K562 (cell line): ENCODE data around the gene SF3B4. TPM values are rescaled to one million over a fixed set of nuclear protein-coding genes. Genes with fewer than 3 reads are reported as not detected.
A peak's percentile ranks its signal among the peaks of the same experiment; 100 is the strongest.

ENCODE experiments used
- AFF1 ChIP-seq, 2 experiments: fragments of 450-650 bp; IDR thresholded peaks; 2 replicates each; pipeline ENCODE4 v1.6.1; 2018; ENCODE audit warnings: mild to moderate bottlenecking in 2 of 2, low read depth in 1 of 2; ENCODE audit not compliant: partially characterized antibody in 2 of 2
- BDP1 ChIP-seq: IDR thresholded peaks from 3 replicates; pipeline ENCODE4 v1.6.1; 2011; ENCODE audit not compliant: insufficient read length, insufficient read depth
- CHD2 ChIP-seq: IDR thresholded peaks from 2 replicates; pipeline ENCODE4 v1.6.1; 2011; ENCODE audit warnings: low read depth, low read length
- FOXP4 ChIP-seq: sonication (generic); formaldehyde crosslinking; IDR thresholded peaks from 2 replicates; pipeline ENCODE4 v1.8.0; 2022; ENCODE audit warnings: mild to moderate bottlenecking, missing genetic modification reagents, borderline replicate concordance
- MEF2A ChIP-seq: IDR thresholded peaks from 2 replicates; pipeline ENCODE4 v1.6.1; 2011; ENCODE audit warnings: low read depth, mild to moderate bottlenecking, low read length, moderate library complexity; ENCODE audit not compliant: control insufficient read depth
- NCOR1 ChIP-seq: fragments of 450-650 bp; IDR thresholded peaks from 2 replicates; pipeline ENCODE4 v1.6.1; 2016; ENCODE audit warnings: mild to moderate bottlenecking, moderate library complexity
- POLR2H ChIP-seq: IDR thresholded peaks from 2 replicates; pipeline ENCODE4 v1.6.1; 2016; ENCODE audit warnings: missing genetic modification characterization, low read depth, mild to moderate bottlenecking, control low read depth, missing compliant biosample characterization, moderate library complexity
- PTRF ChIP-seq: fragments of 450-650 bp; IDR thresholded peaks from 2 replicates; pipeline ENCODE4 v1.6.1; 2016; ENCODE audit warnings: mild to moderate bottlenecking, missing genetic modification characterization, missing compliant biosample characterization
- SMAD4 ChIP-seq: fragments of 250-450 bp; sonication (Bioruptor Pico); conservative IDR thresholded peaks from 2 replicates; pipeline ENCODE4 v1.8.0; 2021; ENCODE audit warnings: inconsistent platforms, mild to moderate bottlenecking, moderate library complexity
- TBP ChIP-seq: optimal IDR thresholded peaks from 2 replicates; pipeline ENCODE3; 2011; ENCODE audit warnings: low read depth, low read length, improper control_type of control experiment
- TGIF2 ChIP-seq: sonication (generic); formaldehyde crosslinking; IDR thresholded peaks from 2 replicates; pipeline ENCODE4 v1.8.1; 2022; ENCODE audit warnings: mild to moderate bottlenecking, missing genetic modification reagents, moderate library complexity
- TRIM28 ChIP-seq: fragments of 450-650 bp; IDR thresholded peaks from 2 replicates; pipeline ENCODE4 v1.6.1; 2017
- XRCC5 ChIP-seq: fragments of 200-400 bp; formaldehyde crosslinking; IDR thresholded peaks from 2 replicates; pipeline ENCODE4 v1.6.1; 2017; ENCODE audit warnings: low read depth, mild to moderate bottlenecking, low read length
- ZBTB11 ChIP-seq, 3 experiments: fragments of 200-800 bp in 1 of 3; fragments of 250-450 bp in 1 of 3; fragments of 450-650 bp in 1 of 3; sonication (Bioruptor Pico) in 1 of 3; sonication (Bioruptor generic) in 1 of 3; formaldehyde crosslinking in 1 of 3; IDR thresholded peaks; 2 replicates each; pipeline versions ENCODE4 v1.6.1 to v1.8.0; 2016 to 2022; ENCODE audit warnings: mild to moderate bottlenecking in 2 of 3, missing genetic modification characterization in 2 of 3, missing compliant biosample characterization in 1 of 3, moderate library complexity in 1 of 3
- polyA plus RNA-seq, 8 experiments: library from polyadenylated mRNA; depleted of rRNA in 4 of 8; stranded (reverse) in 5 of 8; unstranded in 3 of 8; fragments of >200 nt; fragmentation: Nextera tagmentation in 2 of 8; fragmentation: Illumina TruSeq in 1 of 8; extraction: Ambion mirVana in 2 of 8; extraction: Trizol in 1 of 8; gene quantifications; 2 replicates each; pipeline versions ENCODE4 v1.2.1 to v1.2.3, GENCODE V29; 2011 to 2014; ENCODE audit warnings: inconsistent platforms in 1 of 8, missing spikeins in 1 of 8
- total RNA-seq, 7 experiments: library from RNA; depleted of rRNA in 6 of 7; stranded (reverse); fragments of >200 nt in 6 of 7; fragmentation: Illumina TruSeq in 2 of 7; extraction: Trizol in 2 of 7; gene quantifications; 2 replicates each; pipeline versions ENCODE4 v1.2.1 to v1.2.3, GENCODE V29; 2011 to 2021; ENCODE audit warnings: low replicate concordance in 1 of 7
- TF ChIP-seq, protein P1 (sequence below): sonication (generic); formaldehyde crosslinking; IDR thresholded peaks from 2 replicates; pipeline ENCODE4 v1.8.1; 2023; ENCODE audit warnings: mild to moderate bottlenecking, missing genetic modification reagents

The SF3B4 gene
- total and polyA plus RNA-seq, 9 of the 15 experiments (the other 6 are each of a cell fraction or from before 2014, with no cell fraction given) = 3.0 to 88.0 (median 26.1) TPM

- 0 out of 2 replicates have a peak, but pooled peaks have one; percentile 28 for TF ChIP-seq FOXP4
- TF ChIP-seq TGIF2 (CRISPR knock-in tag) = peak; percentile 82; the same call in 1 of the 2 replicates
- TF ChIP-seq SMAD4 (CRISPR knock-in tag) = no peak
- TF ChIP-seq AFF1 (IDR thresholded peaks at IDR 0.05; ENCODE audit: low read depth in 1 of 2, partially characterized antibody in 2 of 2) = no peak
- TF ChIP-seq MEF2A = peak; percentile 4; the same call in 1 of the 2 replicates
- 0 out of 6 replicates have a peak, but pooled peaks of 1 of the 3 experiments have one; percentile 28 for TF ChIP-seq ZBTB11 (CRISPR knock-in tag; IDR thresholded peaks at IDR 0.05)
- no peak; the same call in 1 of the 2 replicates for TF ChIP-seq XRCC5
- 0 out of 2 replicates have a peak, but pooled peaks have one; percentile 32 for TF ChIP-seq CHD2
- no peak for TF ChIP-seq PTRF (tag)
- TF ChIP-seq, protein P1, sequence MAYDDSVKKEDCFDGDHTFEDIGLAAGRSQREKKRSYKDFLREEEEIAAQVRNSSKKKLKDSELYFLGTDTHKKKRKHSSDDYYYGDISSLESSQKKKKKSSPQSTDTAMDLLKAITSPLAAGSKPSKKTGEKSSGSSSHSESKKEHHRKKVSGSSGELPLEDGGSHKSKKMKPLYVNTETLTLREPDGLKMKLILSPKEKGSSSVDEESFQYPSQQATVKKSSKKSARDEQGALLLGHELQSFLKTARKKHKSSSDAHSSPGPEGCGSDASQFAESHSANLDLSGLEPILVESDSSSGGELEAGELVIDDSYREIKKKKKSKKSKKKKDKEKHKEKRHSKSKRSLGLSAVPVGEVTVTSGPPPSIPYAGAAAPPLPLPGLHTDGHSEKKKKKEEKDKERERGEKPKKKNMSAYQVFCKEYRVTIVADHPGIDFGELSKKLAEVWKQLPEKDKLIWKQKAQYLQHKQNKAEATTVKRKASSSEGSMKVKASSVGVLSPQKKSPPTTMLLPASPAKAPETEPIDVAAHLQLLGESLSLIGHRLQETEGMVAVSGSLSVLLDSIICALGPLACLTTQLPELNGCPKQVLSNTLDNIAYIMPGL = no peak
- no peak for TF ChIP-seq TBP
- TF ChIP-seq BDP1 = no peak
- peak; percentile 53 for TF ChIP-seq NCOR1
- no peak for TF ChIP-seq TRIM28
- peak; percentile 7; the same call in 1 of the 2 replicates for TF ChIP-seq POLR2H
Measured at GRCh38 chr1:149885339-149886120, 42.1 kb downstream of the SF3B4 start (continued).
